ENCODE data around the gene FOSL2.

DNA sequence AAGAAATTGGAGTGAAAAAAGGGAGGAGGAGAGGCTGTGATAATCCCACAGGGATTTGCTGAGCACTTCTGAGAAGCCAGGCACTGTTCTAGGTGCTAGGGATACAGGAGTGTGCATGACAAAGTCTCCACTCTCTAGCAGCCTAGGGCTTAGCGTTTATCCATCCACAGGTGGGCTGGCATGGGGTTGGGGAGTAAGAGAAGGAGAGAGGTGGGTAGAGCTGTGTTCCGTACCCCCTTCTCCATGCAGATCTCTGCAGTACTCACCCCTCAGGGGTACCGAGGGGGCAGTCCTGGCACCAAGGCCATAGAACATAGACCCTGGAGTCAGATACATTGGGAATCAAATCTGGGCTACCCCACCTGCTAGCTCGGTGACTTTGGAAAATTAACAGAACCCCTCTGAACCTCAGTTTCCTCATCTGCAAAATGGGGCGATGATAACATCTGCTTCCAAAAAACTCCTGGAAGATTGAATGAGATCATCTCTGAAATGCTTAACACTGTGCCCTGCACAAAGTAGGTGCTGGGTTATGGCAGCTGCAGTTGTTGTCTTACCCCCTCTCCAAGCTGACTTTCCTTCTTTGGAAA, 18.6 kb downstream of the FOSL2 start:
- TF ChIP-seq, protein P1, sequence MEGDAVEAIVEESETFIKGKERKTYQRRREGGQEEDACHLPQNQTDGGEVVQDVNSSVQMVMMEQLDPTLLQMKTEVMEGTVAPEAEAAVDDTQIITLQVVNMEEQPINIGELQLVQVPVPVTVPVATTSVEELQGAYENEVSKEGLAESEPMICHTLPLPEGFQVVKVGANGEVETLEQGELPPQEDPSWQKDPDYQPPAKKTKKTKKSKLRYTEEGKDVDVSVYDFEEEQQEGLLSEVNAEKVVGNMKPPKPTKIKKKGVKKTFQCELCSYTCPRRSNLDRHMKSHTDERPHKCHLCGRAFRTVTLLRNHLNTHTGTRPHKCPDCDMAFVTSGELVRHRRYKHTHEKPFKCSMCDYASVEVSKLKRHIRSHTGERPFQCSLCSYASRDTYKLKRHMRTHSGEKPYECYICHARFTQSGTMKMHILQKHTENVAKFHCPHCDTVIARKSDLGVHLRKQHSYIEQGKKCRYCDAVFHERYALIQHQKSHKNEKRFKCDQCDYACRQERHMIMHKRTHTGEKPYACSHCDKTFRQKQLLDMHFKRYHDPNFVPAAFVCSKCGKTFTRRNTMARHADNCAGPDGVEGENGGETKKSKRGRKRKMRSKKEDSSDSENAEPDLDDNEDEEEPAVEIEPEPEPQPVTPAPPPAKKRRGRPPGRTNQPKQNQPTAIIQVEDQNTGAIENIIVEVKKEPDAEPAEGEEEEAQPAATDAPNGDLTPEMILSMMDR (IDR thresholded peaks at IDR 0.05): no peak
- TF ChIP-seq POLR2A (IDR thresholded peaks at IDR 0.05) (no peak), POLR2AphosphoS5 (IDR thresholded peaks at IDR 0.05; ENCODE audit: insufficient read depth in 1 of 2, low read depth in 1 of 2) (no peak)

Measured in vagina (tissue), 2 donors.